Coronary artery (tissue), 2 donors: ENCODE measurements around the gene DSCAML1.

ENCODE experiments used
- DNase-seq: peaks from one replicate; pipeline ENCODE4 v3.0.0-alpha.2; 2017; ENCODE audit warnings: low spot score
- H3K27ac ChIP-seq, 2 donors: fragments of 200-600 bp; sonication (generic); one replicate each; pipeline ENCODE4 v1.5.1; 2016 to 2019
- H3K4me3 ChIP-seq: fragments of 200-600 bp; sonication (generic); 2 replicates; pipeline ENCODE4 v1.5.1; 2016; ENCODE audit warnings: mild to moderate bottlenecking, moderate library complexity
- CTCF ChIP-seq: fragments of 200-600 bp; sonication (generic); IDR thresholded peaks from one replicate; pipeline ENCODE4 v1.5.1; 2019; ENCODE audit warnings: antibody characterized with exemption

The DSCAML1 gene

GRCh38 chr11:117618982-117619355 is 178.0 kb downstream of the DSCAML1 start:
- DNase-seq: no peak

GRCh38 chr11:117618302-117618981 is 178.6 kb downstream of the DSCAML1 start:
- DNase-seq: no peak
- H3K27ac ChIP-seq: no peak overlapping the region

More at GRCh38 chr11:117618982-117619355, 178.0 kb downstream of the DSCAML1 start:
- no peak for TF ChIP-seq CTCF
- no peak overlapping the region for H3K4me3 ChIP-seq
- H3K27ac ChIP-seq: no peak overlapping the region

GRCh38 chr11:117616979-117617378 is 180.0 kb downstream of the DSCAML1 start:
- Histone ChIP-seq H3K27ac (no peak overlapping the region), H3K4me3 (no peak overlapping the region)
- no peak for TF ChIP-seq CTCF
- DNase-seq: no peak

More at GRCh38 chr11:117618302-117618981, 178.6 kb downstream of the DSCAML1 start:
- H3K4me3 ChIP-seq: no peak overlapping the region
- TF ChIP-seq CTCF: no peak

- Histone ChIP-seq H3K27ac (no peak overlapping the region), H3K4me3 (no peak overlapping the region)
- no peak for DNase-seq
- TF ChIP-seq CTCF: no peak
Observed at GRCh38 chr11:117614728-117615127, 182.3 kb downstream of the DSCAML1 start.

GRCh38 chr11:117613521-117613920 is 183.5 kb downstream of the DSCAML1 start:
- TF ChIP-seq CTCF: no peak
- Histone ChIP-seq H3K27ac (no peak overlapping the region), H3K4me3 (no peak overlapping the region)
- DNase-seq: no peak

- TF ChIP-seq CTCF: no peak
- no peak overlapping the region for H3K27ac ChIP-seq
- H3K4me3 ChIP-seq: no peak overlapping the region
- no peak for DNase-seq
Observed at GRCh38 chr11:117612177-117612576, 184.8 kb downstream of the DSCAML1 start.

GRCh38 chr11:117610901-117611300 is 186.1 kb downstream of the DSCAML1 start:
- Histone ChIP-seq H3K4me3 (no peak overlapping the region), H3K27ac (no peak overlapping the region)
- no peak for TF ChIP-seq CTCF
- no peak for DNase-seq
